ENCODE measurements around the gene SKI. TPM values are rescaled to one million over a fixed set of nuclear protein-coding genes. Genes with fewer than 3 reads are reported as not detected.

SKI gene
- total RNA-seq, 3 donors from 2014 or later: 26.8 to 86.6 (median 29.0) TPM

DNA sequence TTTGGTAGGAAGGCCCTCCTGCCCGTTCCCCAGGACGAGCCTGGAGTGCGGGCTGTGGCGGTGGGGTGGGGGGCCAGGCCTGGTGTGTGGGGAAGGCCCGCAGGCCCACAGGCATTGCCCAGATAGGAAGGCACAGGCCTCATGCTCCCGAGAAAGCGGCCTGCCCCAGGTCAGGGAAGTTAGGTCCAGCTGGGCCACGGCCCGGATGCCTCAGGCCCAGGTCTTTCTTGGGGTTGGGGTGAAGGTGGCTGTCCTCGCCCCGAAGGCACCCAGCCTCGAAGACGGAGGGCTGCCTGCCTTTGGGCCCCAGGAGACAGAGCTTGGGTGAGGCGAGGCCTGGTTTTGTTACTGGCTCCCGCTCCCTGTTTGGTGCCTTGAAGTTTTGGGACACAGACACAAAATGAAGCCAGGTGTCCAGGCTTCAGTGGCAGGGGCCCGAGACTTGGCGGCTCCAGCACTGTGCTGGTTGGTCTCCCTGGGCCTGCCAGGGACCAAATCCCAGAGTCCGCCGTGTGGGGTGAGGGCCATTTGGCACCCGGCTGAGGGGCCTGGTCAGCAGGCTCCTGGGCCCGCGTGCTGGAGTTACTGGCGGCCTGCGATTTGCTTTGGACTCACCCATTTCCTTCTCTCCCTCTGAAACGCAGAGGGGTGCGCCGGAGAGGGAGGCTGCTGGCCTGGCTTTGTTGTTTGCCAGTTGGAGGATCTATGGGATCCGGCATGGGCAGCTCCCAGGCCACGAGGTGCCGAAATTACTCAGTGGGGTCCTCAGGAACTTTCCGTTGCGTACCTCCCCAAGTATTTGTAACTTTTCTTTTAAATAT, 2.0 kb downstream of the SKI start:
- TF ChIP-seq, protein P1, sequence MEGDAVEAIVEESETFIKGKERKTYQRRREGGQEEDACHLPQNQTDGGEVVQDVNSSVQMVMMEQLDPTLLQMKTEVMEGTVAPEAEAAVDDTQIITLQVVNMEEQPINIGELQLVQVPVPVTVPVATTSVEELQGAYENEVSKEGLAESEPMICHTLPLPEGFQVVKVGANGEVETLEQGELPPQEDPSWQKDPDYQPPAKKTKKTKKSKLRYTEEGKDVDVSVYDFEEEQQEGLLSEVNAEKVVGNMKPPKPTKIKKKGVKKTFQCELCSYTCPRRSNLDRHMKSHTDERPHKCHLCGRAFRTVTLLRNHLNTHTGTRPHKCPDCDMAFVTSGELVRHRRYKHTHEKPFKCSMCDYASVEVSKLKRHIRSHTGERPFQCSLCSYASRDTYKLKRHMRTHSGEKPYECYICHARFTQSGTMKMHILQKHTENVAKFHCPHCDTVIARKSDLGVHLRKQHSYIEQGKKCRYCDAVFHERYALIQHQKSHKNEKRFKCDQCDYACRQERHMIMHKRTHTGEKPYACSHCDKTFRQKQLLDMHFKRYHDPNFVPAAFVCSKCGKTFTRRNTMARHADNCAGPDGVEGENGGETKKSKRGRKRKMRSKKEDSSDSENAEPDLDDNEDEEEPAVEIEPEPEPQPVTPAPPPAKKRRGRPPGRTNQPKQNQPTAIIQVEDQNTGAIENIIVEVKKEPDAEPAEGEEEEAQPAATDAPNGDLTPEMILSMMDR (IDR thresholded peaks at IDR 0.05): no peak
- H3K4me1 ChIP-seq (ENCODE audit: low read depth): peaks cover 57% of the 10 kb centered on the region
- H3K4me3 ChIP-seq: peak overlapping the region; percentile 7
- ATAC-seq (no peak), DNase-seq (peak in 2 of 3 donors; percentile 69 to 75)
- no peaks in the 10 kb centered on the region for H3K36me3 ChIP-seq (ENCODE audit: low read depth)
- intact Hi-C loops (cut with DNase I, micrococcal nuclease): no loop called here
- H3K9me3 ChIP-seq: no peaks in the 10 kb centered on the region

DNA sequence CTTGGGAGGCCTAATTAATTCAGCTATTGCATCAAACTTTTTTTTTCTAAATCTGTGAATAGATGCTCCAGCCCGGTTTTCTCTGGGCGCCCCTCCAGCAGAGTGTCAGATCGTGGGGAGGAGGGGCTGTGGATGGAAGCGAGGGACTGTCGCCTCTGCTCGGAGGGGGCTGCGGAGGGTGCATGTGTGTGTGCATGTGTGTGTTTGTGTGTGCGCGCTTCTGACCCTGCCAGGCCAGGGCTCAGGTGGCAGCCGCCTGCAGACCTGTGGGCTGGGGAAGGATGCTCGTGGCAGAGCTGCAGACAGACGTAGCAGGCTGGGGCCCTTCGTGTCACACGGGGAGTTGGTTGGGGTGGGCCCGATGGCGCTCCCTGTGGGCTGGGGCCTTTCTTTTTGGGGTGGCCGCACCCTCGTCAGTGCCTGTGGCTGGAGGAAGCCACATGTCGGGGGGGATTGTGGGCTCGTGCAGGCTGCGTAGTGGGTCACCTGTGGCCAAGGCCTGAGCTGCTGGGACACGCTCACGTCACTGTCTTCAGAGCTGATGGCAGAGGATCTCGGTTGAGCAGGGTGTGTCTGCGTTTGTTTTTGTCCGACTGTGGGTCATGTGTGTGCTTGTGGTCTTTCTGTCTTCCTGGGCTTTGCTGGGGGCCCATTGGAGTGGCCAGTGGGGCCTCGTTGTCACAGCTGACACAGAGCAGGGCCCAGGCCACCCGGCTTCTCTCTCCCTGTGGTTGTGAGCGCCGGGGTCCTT, 2.8 kb downstream of the SKI start:
- Histone ChIP-seq H3K4me1 (ENCODE audit: low read depth) (peaks cover 65% of the 10 kb centered on the region), H3K9me3 (no peaks in the 10 kb centered on the region), H3K4me3 (no peak overlapping the region), H3K36me3 (ENCODE audit: low read depth) (no peaks in the 10 kb centered on the region)
- ATAC-seq (no peak), DNase-seq (peak in 2 of 3 donors; percentile 69 to 77)
- TF ChIP-seq, protein P1 (IDR thresholded peaks at IDR 0.05): no peak
- intact Hi-C loops (cut with DNase I, micrococcal nuclease): no loop called here

DNA sequence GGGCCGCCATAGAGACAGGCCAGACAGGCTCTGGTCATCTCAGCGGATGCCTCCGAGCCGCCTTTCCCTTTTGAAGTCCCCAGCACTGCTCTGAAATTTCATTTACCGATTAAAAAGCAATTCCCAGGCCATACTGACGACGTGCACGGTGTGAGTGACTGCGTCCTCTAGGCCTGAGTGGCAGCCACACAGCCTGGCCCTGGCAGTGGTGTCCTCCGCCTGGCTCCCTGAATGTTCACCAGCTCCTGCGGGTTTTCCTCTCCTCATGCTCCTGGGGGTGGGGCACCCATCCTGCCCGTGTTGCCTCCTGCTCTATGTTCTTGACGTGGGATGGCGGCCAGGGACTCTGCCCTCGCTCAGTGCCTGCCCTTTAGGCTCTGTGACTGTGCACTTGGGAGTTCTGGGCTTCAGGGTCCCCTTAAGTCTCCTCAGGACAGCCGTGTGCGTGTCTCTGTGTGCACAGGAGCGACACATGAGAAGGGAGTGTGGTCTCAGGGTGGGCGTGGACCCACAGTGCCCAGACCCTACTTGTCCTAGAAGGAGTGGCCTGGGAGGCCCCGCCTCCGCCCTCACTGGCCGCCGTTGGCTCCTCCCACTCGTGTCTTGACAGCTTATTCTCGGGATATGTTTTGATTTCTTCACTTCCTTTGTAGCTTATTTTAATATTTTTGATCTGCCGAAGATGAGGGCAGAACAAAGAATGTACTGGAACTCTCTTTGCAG, 3.6 kb downstream of the SKI start:
- no peaks in the 10 kb centered on the region for H3K36me3 ChIP-seq (ENCODE audit: low read depth)
- H3K4me1 ChIP-seq (ENCODE audit: low read depth): peaks cover 71% of the 10 kb centered on the region
- H3K4me3 ChIP-seq: no peak overlapping the region
- ATAC-seq: no peak
- intact Hi-C loops (cut with DNase I, micrococcal nuclease): no loop called here
- peak; percentile 79 to 89 (median 80) for DNase-seq
- no peaks in the 10 kb centered on the region for H3K9me3 ChIP-seq
- TF ChIP-seq, protein P1 (IDR thresholded peaks at IDR 0.05): no peak

DNA sequence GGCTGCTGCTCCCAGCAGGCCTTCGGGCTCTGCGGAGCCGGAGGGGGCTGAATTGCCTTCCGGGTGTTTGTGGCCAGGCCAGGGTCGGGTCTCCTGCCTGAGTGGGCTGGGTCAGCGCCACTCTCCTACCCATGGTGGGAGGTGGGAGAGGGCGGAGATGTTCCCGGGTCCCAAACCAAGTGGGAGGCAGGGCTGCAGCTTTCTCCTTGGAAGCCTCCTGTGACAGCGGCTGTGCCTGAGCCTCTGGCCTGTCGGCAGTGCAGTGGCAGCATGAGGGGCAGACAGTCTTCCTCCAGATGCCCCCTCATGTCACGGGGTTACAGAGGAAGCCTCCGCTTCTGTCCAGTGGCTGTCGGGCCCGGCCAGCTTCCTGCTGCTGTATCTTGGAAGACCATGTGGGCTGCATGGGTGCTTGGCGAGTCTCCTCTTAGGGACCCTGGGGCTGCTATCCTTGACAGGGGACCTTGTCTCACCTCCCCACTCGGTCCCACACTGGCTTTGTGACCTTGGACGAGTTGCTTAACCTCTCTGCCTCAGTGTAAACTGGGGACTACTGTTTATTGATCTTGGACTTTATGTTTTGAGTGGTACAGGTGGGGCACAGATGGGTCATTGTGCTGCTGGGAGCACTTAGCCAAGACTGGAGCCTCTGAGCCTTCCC, 4.3 kb downstream of the SKI start:
- Histone ChIP-seq H3K36me3 (ENCODE audit: low read depth) (no peaks in the 10 kb centered on the region), H3K9me3 (no peaks in the 10 kb centered on the region), H3K4me1 (ENCODE audit: low read depth) (peaks cover 73% of the 10 kb centered on the region), H3K4me3 (no peak overlapping the region)
- TF ChIP-seq, protein P1 (IDR thresholded peaks at IDR 0.05): no peak
- DNase-seq (peak in 1 of 3 donors; percentile 65), ATAC-seq (no peak)
- intact Hi-C loops (cut with DNase I, micrococcal nuclease): no loop called here

DNA sequence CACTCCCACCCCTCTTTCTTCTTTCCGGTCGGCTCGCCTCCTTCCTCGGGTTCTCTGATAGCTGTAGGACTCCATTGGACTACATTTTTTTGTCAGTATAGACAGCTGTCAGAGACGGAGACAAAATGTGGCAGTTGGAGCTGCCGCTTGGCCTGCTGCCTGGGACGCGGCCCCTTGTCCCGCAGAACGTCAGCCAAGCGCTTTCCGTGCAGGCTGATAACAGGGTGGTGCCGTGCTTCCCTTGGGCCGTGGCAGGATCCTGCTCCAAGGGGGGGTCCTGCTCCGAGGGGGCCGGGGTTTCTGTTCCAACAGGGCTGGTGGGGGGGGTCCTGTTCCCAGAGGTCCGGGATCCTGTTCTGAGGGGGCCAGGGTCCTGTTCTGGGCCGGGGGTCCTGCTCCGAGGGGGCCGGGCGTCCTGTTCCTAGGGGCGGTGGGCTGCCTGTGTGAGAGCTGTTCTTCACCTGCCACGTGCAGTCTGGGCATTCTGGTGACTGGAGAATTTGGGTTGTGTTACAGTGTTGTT, 4.9 kb downstream of the SKI start:
- Histone ChIP-seq H3K4me3 (no peak overlapping the region), H3K4me1 (ENCODE audit: low read depth) (peaks cover 79% of the 10 kb centered on the region), H3K36me3 (ENCODE audit: low read depth) (no peaks in the 10 kb centered on the region), H3K9me3 (no peaks in the 10 kb centered on the region)
- peak in 2 of 3 donors; percentile 31 to 66 for DNase-seq
- ATAC-seq: no peak
- TF ChIP-seq, protein P1 (IDR thresholded peaks at IDR 0.05): no peak
- intact Hi-C loops (cut with DNase I, micrococcal nuclease): no loop called here

Measured in mucosa of descending colon (tissue), 3 donors.